GM13976 (cell line): ENCODE measurements around the gene CLDN10.

ENCODE experiments used
- DNase-seq: peaks from one replicate; pipeline ENCODE4 v3.0.0; 2012; ENCODE audit warnings: low spot score
- CTCF ChIP-seq: IDR thresholded peaks from 2 replicates; pipeline ENCODE4 v1.5.1; 2012; ENCODE audit warnings: borderline replicate concordance, mild to moderate bottlenecking; ENCODE audit not compliant: insufficient read depth; ENCODE audit errors: extremely low read depth, missing control alignments, control extremely low read depth
- in situ Hi-C: fragments of 300-500 bp; cut with MboI; formaldehyde crosslinking; loops from one replicate; pipeline ENCODE4 v1.12.0; 2022; ENCODE audit warnings: low sequenced_read_pairs, mixed read lengths, inconsistent platforms; ENCODE audit not compliant: unreplicated experiment

Gene CLDN10

GRCh38 chr13:95601906-95602305 lies 49.4 kb downstream of the CLDN10 start:
- no peak for DNase-seq
- in situ Hi-C loops = no loop called here
- TF ChIP-seq CTCF = no peak

- no peak for DNase-seq
- in situ Hi-C loops = no loop called here
- TF ChIP-seq CTCF = no peak
Observed at GRCh38 chr13:95603887-95604555, 51.5 kb downstream of the CLDN10 start.

- no peak for TF ChIP-seq CTCF
- DNase-seq = no peak
- in situ Hi-C loops = no loop called here
Observed at GRCh38 chr13:95604556-95604915, 52.0 kb downstream of the CLDN10 start.

- in situ Hi-C loops = no loop called here
- no peak for TF ChIP-seq CTCF
- DNase-seq = no peak
Observed at GRCh38 chr13:95605448-95606125, 53.1 kb downstream of the CLDN10 start.

GRCh38 chr13:95607366-95607765 lies 54.8 kb downstream of the CLDN10 start:
- in situ Hi-C loops = no loop called here
- DNase-seq = no peak
- TF ChIP-seq CTCF = no peak

GRCh38 chr13:95608640-95609323 lies 56.3 kb downstream of the CLDN10 start:
- no peak for TF ChIP-seq CTCF
- DNase-seq = no peak
- in situ Hi-C loops = no loop called here
